HG02763 (cell line): ENCODE results near the gene ACSS2.

Experiments used
- ATAC-seq: cut with Tn5 transposase; IDR thresholded peaks from one replicate; pipeline ENCODE4 v1.9.1; 2021; ENCODE audit warnings: mild to moderate bottlenecking, moderate library complexity; ENCODE audit not compliant: unreplicated experiment

Gene ACSS2

DNA sequence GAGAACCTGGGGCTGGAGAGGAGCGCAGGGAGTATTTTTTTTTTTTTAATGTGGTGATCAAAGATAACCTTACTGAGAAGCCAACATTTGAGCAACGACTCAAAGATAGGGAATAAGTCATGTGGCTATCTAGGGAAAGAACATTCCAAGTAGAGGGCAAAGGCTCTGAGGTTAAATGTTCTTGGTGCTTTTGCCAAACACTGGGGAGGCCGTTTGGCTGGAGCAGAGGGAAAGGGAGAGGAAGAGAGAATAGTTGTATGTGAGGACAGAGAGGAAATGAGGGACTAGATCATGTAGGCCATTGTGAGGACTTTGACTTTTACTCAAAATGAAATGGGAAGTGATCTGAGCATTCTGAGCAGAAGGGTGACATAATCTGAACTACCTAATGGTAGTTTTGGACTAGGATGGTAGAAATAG is 27.8 kb downstream of the ACSS2 start:
- no peak for ATAC-seq

- no peak for ATAC-seq
Measured at GRCh38 chr20:34907616-34908469, 31.4 kb downstream of the ACSS2 start.

DNA sequence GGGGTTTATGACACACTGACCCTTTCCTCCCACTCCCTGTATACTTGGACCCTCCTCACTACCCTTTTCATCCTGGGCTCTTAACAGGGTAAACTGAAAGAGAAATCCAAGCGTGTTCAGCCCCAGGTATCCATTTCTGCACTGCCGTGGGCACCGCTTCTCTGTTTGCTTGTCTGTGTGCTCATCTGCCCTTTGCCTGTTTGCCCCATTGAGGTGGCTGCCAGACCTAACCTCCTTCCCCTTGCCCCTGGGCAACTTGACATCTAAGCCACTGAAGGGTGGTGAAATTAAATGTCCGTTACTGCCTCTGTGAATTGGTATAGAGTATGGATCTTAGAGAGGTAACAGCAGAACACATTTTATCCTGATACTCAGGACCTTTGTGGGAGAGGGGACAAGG is 38.7 kb downstream of the ACSS2 start:
- ATAC-seq: no peak

DNA sequence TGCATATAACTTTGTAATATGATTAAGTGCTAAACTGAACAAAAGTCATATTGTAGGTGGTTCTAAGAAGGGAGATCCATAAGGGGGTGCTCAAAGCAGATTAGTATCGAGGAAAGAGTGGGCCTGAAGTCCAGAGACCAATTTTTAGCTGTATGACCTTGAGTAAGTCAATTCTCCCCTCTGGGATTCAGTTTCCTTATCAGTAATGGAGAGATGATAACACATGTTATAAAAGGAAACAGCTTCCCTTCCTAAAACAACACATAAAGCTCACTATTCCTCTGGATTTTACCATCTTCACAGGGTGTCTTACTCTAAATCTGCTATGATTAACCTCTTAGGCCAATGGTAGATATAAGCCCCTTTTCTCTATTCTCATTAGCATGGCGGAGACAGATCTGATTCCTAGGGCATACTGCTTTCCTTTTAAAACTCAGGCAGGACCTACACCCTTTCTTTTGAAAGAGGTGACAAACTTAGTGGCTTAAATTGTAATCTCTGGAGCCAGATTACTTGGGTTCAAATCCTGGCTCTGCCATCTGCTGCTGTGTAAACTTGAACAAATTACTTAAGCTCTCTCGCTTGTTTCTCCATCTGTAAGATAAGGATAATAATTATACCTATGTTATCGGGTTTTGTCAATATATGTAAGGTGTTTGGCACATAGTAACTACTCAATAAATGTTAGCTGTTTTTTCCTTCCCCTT is 39.5 kb downstream of the ACSS2 start:
- ATAC-seq: no peak

DNA sequence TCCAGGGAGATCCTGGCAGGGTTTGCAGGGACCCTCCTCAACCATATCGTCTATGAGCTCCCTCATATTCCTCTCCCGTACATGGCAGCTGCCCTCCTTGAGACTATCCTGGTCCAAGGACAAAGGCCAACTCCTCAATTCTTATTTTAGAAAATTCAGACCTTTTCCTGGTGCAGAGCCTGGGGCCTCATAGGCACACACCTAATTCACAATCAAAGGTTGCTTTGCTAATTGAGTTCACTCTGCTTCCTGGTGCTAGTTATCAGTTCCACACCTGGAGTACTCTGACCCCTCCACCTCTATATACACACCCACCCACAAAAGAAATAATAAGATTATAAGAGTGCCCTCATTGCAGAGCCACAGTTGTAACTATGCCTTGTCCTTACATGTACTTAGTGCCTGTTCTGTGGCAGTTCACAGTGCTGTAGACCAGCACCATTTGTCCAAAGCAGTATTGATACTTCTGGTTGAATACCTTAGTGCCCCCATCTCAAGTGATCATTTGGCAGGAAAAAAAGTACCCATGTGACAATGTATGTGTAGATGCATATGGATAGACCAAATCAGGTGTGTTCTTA is 40.5 kb downstream of the ACSS2 start:
- no peak for ATAC-seq

DNA sequence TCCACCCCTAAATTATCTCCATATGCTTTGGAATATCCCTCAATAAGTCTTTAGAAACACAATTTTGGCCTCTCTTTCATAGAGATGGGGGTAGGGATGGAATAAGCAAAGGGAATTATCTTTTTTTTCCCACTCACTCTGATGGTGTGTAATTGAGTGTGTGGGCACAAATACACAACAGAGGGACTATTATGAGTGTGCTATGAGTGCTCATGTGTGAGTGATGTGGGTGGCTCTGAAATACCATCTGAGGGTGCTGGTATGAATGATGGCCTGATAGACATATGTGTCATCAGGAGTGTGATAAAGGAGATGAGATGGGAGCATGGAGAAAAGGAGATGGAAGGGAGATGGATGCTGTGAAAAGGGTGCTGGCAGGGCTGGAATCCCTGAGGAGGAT is 43.6 kb downstream of the ACSS2 start:
- no peak for ATAC-seq

GRCh38 chr20:34921436-34921835 is 45.0 kb downstream of the ACSS2 start:
- ATAC-seq: no peak

- ATAC-seq: no peak
Measured at GRCh38 chr20:34922654-34923381, 46.4 kb downstream of the ACSS2 start.

GRCh38 chr20:34923414-34923813 is 47.0 kb downstream of the ACSS2 start:
- ATAC-seq: no peak

DNA sequence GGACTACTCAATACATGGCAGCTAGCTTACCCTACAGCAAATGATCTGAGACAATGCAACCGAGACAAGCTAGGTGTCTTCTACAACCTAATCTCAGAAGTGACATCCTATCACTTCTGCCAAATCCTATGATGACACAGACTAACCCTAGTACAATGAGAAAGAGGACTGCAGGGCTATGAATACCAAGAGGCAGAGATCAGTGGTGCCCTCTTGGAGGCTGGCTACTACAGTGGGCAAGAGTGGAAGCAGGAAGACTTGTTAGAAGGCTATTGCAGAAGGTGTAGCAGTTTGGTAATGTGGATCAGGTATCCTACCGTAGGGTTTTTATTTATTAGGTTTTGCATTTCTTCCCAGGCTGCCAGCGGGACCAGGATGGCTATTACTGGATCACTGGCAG is 48.9 kb downstream of the ACSS2 start:
- no peak for ATAC-seq

GRCh38 chr20:34925981-34926380 is 49.6 kb downstream of the ACSS2 start:
- ATAC-seq: no peak

DNA sequence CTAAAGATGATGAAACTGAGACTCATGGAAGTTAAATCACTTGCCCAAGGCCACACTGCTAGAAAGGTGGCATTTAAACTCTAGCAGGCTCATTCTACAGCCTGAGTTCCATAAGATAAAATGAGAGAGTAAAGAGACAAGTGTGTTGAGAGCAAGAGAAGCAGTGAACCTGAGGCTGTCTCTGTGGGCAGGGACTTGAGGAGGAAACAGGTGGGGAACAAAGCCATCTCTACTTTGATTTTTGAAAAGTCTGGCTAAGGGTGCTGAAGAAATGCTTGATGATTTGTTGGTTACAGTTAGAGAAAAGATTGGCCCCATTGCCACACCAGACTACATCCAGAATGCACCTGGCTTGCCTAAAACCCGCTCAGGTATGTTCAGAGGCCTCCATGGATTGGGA is 50.2 kb downstream of the ACSS2 start:
- no peak for ATAC-seq

DNA sequence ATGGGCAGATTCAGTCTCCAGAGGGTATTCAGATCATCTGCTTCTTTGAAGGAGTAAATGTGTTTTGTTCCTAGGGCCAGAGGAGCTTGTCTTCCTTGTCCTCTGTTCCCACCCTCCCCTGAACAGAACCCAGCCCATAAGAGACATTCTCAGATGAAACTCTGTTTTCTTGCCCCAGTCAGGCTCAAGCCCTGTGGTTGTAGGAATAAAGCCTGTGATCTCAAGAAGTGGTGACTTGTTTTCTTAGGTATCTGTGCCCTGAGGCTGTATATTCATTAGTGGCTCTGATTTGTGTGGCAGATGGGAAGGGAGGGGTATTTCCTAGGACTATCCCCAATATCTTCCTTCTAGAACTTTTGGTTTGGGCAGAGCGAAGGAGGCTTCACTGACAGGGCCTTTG is 51.3 kb downstream of the ACSS2 start:
- no peak for ATAC-seq

DNA sequence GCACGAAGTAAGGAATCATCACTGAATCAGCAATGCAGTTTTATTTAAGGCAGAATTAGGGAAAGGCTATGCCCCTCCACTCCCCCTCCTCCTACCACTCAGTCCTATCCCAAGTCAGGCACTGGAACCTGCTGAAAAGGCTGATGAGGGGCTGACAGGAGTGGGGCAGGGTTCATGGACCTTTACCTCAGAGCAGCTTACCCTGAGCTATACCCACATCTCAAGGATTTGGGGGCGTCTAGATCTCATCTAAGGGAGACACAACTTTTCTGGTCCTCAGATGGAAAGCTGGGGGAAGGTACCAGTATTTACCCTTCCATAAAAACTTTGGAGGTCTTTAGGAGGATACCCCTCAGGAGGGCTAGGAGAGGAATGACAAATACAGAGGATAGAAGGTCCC is 52.0 kb downstream of the ACSS2 start:
- no peak for ATAC-seq

DNA sequence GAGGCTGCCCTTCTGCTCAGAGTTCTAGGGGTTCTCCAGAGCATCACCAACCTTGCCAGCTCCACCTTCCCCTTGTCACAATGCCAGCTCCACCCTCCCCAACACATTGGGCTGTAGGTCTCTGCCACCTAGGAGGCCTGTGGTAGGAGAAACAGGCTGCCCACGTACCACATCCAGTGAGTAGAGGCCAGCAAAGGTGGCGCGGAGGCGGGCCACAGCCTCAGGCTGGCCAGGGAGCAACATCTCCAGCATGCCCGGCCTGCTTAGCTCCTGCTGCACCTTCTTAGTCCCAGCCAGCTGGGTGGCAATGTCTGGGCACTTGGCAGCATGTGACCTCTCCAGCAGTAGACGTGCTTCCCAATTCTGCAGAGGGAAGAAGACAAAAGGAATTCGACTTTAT is 55.4 kb downstream of the ACSS2 start:
- ATAC-seq: no peak

DNA sequence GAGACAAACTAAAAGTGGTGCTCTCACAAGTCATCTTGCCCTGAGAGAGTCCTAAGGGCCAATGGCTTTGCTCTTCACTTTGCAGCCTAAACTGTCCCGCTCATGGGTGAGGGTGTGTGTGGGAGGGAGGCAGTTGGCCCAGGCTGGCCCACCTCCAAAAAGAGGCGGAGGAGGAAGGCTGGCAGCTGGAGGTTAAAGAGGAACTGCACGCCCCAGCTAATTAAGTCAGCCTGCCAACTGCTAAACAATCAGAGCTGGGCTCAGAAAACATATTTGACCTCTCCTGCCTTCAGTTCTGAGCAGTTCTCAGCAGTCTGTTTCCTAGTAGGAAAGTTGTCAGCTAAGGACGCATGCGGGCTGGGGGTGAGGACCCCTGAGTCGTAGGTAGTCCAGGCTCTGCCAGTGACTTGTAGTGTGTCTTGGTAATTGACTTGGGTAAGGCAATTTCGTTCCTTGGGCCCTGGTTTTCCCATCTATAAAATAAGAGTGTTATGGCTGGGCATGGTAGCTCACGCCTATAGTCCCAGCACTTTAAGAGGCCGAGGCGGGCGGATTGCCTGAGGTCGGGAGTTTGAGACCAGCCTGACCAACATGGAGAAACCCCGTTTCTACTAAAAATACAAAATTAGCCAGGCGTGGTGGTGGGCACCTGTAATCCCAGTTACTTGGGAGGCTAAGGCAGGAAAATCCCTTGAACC is 62.2 kb downstream of the ACSS2 start:
- no peak for ATAC-seq

- ATAC-seq: no peak
Measured at GRCh38 chr20:34940081-34940481, 63.7 kb downstream of the ACSS2 start.

- ATAC-seq: no peak
Measured at GRCh38 chr20:34941226-34941625, 64.8 kb downstream of the ACSS2 start.

DNA sequence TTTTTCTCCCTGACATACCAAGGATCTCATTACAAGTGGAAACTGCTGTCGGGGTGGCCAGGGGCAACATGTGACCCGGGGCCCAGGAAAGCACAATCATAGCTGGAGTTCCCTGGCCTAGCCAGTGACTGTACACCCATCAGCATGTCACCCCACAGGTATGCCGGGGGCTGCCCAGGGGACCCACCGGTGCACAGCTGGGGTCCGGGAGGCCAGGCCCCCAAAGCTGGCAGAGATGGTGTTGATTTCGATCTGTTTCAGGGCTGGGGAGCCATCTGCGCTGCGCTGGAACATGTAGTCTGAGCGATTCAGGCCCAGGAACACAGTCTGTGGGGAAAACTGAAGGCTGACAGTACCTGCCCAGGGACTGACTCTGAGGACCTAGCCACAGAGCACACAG is 65.9 kb downstream of the ACSS2 start:
- ATAC-seq: no peak

GRCh38 chr20:34943808-34944567 is 67.6 kb downstream of the ACSS2 start:
- ATAC-seq: no peak
